BJ (cell line): Measurements from ENCODE around the gene ZC3H12C. TPM values are rescaled to one million over a fixed set of nuclear protein-coding genes. Genes with fewer than 3 reads are reported as not detected.

Experiments used
- CTCF ChIA-PET: fragments of 350-600 bp; formaldehyde crosslinking; extraction: SDS; loops from one replicate; lab custom pipeline; 2021; ENCODE audit warnings: antibody characterized with exemption, inconsistent platforms; lab: Yijun Ruan, JAX
- POLR2A ChIA-PET: fragments of 300-600 bp; sonication (Branson Sonifier 250); formaldehyde crosslinking; extraction: SDS; loops from one replicate; lab custom pipeline; 2021; ENCODE audit warnings: antibody characterized with exemption; lab: Charles Lee
- DNase-seq: peaks from one replicate; pipeline ENCODE4 v3.0.0-alpha.2; 2011; ENCODE audit warnings: low read depth
- H3K27me3 ChIP-seq: 2 replicates; pipeline ENCODE4 v1.6.0; 2011; ENCODE audit warnings: low read length; ENCODE audit not compliant: control insufficient read depth, insufficient read depth
- H3K36me3 ChIP-seq: 2 replicates; pipeline ENCODE4 v1.5.1; 2011; ENCODE audit warnings: low read length; ENCODE audit not compliant: control insufficient read depth, insufficient read depth
- H3K4me3 ChIP-seq: 2 replicates; pipeline ENCODE4 v1.5.1; 2011; ENCODE audit warnings: low read depth, mild to moderate bottlenecking, control low read depth, low read length
- CTCF ChIP-seq: IDR thresholded peaks from 2 replicates; pipeline ENCODE4 v1.5.1; 2011; ENCODE audit warnings: low read depth, mild to moderate bottlenecking, control low read depth, inconsistent platforms, low read length, moderate library complexity; ENCODE audit not compliant: insufficient read depth
- polyA plus RNA-seq: library from polyadenylated mRNA; depleted of rRNA; stranded (reverse); fragments of >200 nt; gene quantifications from 2 replicates; pipeline ENCODE4 v1.2.3, GENCODE V29; 2011

The ZC3H12C gene
- polyA plus RNA-seq, 1 experiment = 5.2 TPM

GRCh38 chr11:110050201-110050506, 43.0 kb upstream of the ZC3H12C start:
- no peak overlapping the region for H3K4me3 ChIP-seq
- CTCF ChIA-PET = no interaction called here
- POLR2A ChIA-PET = no interaction called here

GRCh38 chr11:110053848-110054414, 39.3 kb upstream of the ZC3H12C start:
- CTCF ChIA-PET = no interaction called here

More at GRCh38 chr11:110050201-110050506, 43.0 kb upstream of the ZC3H12C start:
- no peak for TF ChIP-seq CTCF
- no peak for DNase-seq
- no peaks in the 10 kb centered on the region for H3K36me3 ChIP-seq
- H3K27me3 ChIP-seq = no peaks in the 10 kb centered on the region

GRCh38 chr11:110056956-110057355, 36.2 kb upstream of the ZC3H12C start:
- TF ChIP-seq CTCF = no peak
- ChIA-PET CTCF (no interaction called here), POLR2A (no interaction called here)
- H3K4me3 ChIP-seq = no peak overlapping the region
- H3K36me3 ChIP-seq = no peaks in the 10 kb centered on the region
- DNase-seq = no peak
- no peaks in the 10 kb centered on the region for H3K27me3 ChIP-seq

More at GRCh38 chr11:110053848-110054414, 39.3 kb upstream of the ZC3H12C start:
- H3K36me3 ChIP-seq = no peaks in the 10 kb centered on the region
- no peaks in the 10 kb centered on the region for H3K27me3 ChIP-seq
- DNase-seq = no peak
- no peak overlapping the region for H3K4me3 ChIP-seq
- POLR2A ChIA-PET = no interaction called here
- TF ChIP-seq CTCF = no peak

GRCh38 chr11:110059706-110060463, 33.3 kb upstream of the ZC3H12C start:
- Histone ChIP-seq H3K36me3 (no peaks in the 10 kb centered on the region), H3K27me3 (no peaks in the 10 kb centered on the region), H3K4me3 (no peak overlapping the region)
- POLR2A ChIA-PET = no interaction called here
- no peak for DNase-seq
- CTCF ChIA-PET = no interaction called here
- TF ChIP-seq CTCF = no peak

GRCh38 chr11:110061296-110061695, 31.9 kb upstream of the ZC3H12C start:
- POLR2A ChIA-PET = no interaction called here

More at GRCh38 chr11:110061296-110061695, 31.9 kb upstream of the ZC3H12C start:
- no peak for DNase-seq
- CTCF ChIA-PET = interaction anchor here (1.5 kb wide), 1 partner anchor 17 kb away, joined by 4 read pairs; no protein-coding TSS in a partner anchor
- H3K27me3 ChIP-seq = no peaks in the 10 kb centered on the region
- no peak overlapping the region for H3K4me3 ChIP-seq
- H3K36me3 ChIP-seq = no peaks in the 10 kb centered on the region
- TF ChIP-seq CTCF = no peak
